SK-N-MC (cell line): ENCODE results near the gene PYCARD.
"Not testable (repeated sequence)": the region's sequence is repeated elsewhere in the genome, so short reads cannot be mapped to it uniquely, and the experiment has no call there.

Experiments
- DNase-seq: peaks from one replicate; pipeline ENCODE4 v3.0.0-alpha.2; 2011; ENCODE audit warnings: low read depth, low spot score
- H3K27ac ChIP-seq: fragments of 200-600 bp; sonication (generic); 2 replicates; pipeline ENCODE4 v1.5.1; 2016; ENCODE audit warnings: mixed run types
- H3K36me3 ChIP-seq: fragments of 200-600 bp; sonication (generic); 2 replicates; pipeline ENCODE4 v1.6.1; 2017; ENCODE audit warnings: antibody characterized with exemption, low read length, mixed read lengths; ENCODE audit not compliant: insufficient read depth
- H3K4me3 ChIP-seq: fragments of 200-600 bp; sonication (generic); 2 replicates; pipeline ENCODE4 v1.5.1; 2016
- H3K9ac ChIP-seq: fragments of 200-600 bp; sonication (generic); 2 replicates; pipeline ENCODE4 v1.8.0; 2017; ENCODE audit warnings: mixed run types, mixed read lengths; ENCODE audit not compliant: insufficient read length
- H3K9me3 ChIP-seq: fragments of 200-600 bp; sonication (generic); 2 replicates; pipeline ENCODE4 v1.6.1; 2017; ENCODE audit warnings: low read depth, mild to moderate bottlenecking, antibody characterized with exemption, low read length, moderate library complexity, mixed read lengths
- EZH2 ChIP-seq: fragments of 200-600 bp; sonication (generic); IDR thresholded peaks from one replicate; pipeline ENCODE4 v1.6.1; 2017; ENCODE audit warnings: antibody characterized with exemption
- FOXP2 ChIP-seq: optimal IDR thresholded peaks from 2 replicates; pipeline ENCODE3; 2011; ENCODE audit warnings: mild to moderate bottlenecking, moderate library complexity; ENCODE audit not compliant: insufficient read depth; ENCODE audit errors: extremely low read length, control extremely low read depth
- POLR2AphosphoS5 ChIP-seq: IDR thresholded peaks from 2 replicates; pipeline ENCODE4 v1.6.1; 2012; ENCODE audit warnings: mild to moderate bottlenecking, low read depth, low read length, borderline replicate concordance

Gene PYCARD

GRCh38 chr16:31181102-31181830 lies 21.3 kb downstream of the PYCARD start:
- no peak for DNase-seq

GRCh38 chr16:31179747-31180459 lies 22.7 kb downstream of the PYCARD start, which contains the start of gene FUS:
Gene FUS, plus strand, starts transcription at chr16:31180139. Its CDS starts 76 bp downstream, at chr16:31180215.
- Histone ChIP-seq H3K27ac (peak within 1 kb of the TSS; percentile 97), H3K9ac (peak within 1 kb of the TSS; percentile 99), H3K36me3 (peaks cover 42% of the 10 kb centered on the region), H3K9me3 (no peaks in the 10 kb centered on the region), H3K4me3 (peak within 1 kb of the TSS; percentile 90)
- TF ChIP-seq POLR2AphosphoS5 (peak; percentile 99), FOXP2 (peak; percentile 89), EZH2 (no peak)
- peak; percentile 58 for DNase-seq

More at GRCh38 chr16:31181102-31181830, 21.3 kb downstream of the PYCARD start:
- Histone ChIP-seq H3K9ac (peak overlapping the region; percentile 99), H3K36me3 (peaks cover 56% of the 10 kb centered on the region), H3K4me3 (peak overlapping the region; percentile 90), H3K27ac (peak overlapping the region; percentile 97; the same call in 1 of the 2 replicates), H3K9me3 (no peaks in the 10 kb centered on the region)
- TF ChIP-seq FOXP2 (no peak), POLR2AphosphoS5 (no peak), EZH2 (no peak)

- H3K4me3 ChIP-seq = peak overlapping the region; percentile 90
- peaks cover 36% of the 10 kb centered on the region for H3K36me3 ChIP-seq
- DNase-seq = no peak
- H3K9me3 ChIP-seq = no peaks in the 10 kb centered on the region
- no peak for TF ChIP-seq EZH2
- no peak for TF ChIP-seq FOXP2
- TF ChIP-seq POLR2AphosphoS5 = no peak
- H3K27ac ChIP-seq = peak overlapping the region; percentile 97
- H3K9ac ChIP-seq = peak overlapping the region; percentile 99
Observed at GRCh38 chr16:31179219-31179746, 23.3 kb downstream of the PYCARD start.

- no peak overlapping the region for H3K4me3 ChIP-seq
- H3K27ac ChIP-seq = no peak overlapping the region
- TF ChIP-seq POLR2AphosphoS5 = no peak
- no peak for TF ChIP-seq EZH2
- no peak for TF ChIP-seq FOXP2
- H3K36me3 ChIP-seq = peaks cover 14% of the 10 kb centered on the region
- H3K9ac ChIP-seq = no peak overlapping the region
- DNase-seq = no peak
- no peaks in the 10 kb centered on the region for H3K9me3 ChIP-seq
Observed at GRCh38 chr16:31177136-31177535, 25.4 kb downstream of the PYCARD start.

- not testable (repeated sequence) for H3K36me3 ChIP-seq, H3K4me3 ChIP-seq, DNase-seq, H3K27ac ChIP-seq, H3K9me3 ChIP-seq, H3K9ac ChIP-seq
Observed at GRCh38 chr16:31170048-31170447, 32.5 kb downstream of the PYCARD start.

- TF ChIP-seq POLR2AphosphoS5 = no peak
- no peak for TF ChIP-seq EZH2
- no peak for TF ChIP-seq FOXP2
- Histone ChIP-seq H3K9ac (no peak overlapping the region), H3K9me3 (no peaks in the 10 kb centered on the region), H3K4me3 (no peak overlapping the region), H3K36me3 (no peaks in the 10 kb centered on the region), H3K27ac (no peak overlapping the region)
- DNase-seq = no peak
Observed at GRCh38 chr16:31168848-31169247, 33.7 kb downstream of the PYCARD start.

- H3K9me3 ChIP-seq = no peaks in the 10 kb centered on the region
- no peak overlapping the region for H3K9ac ChIP-seq
- TF ChIP-seq FOXP2 = no peak
- no peak for TF ChIP-seq POLR2AphosphoS5
- no peak for TF ChIP-seq EZH2
- no peaks in the 10 kb centered on the region for H3K36me3 ChIP-seq
- H3K4me3 ChIP-seq = no peak overlapping the region
- DNase-seq = no peak
- H3K27ac ChIP-seq = no peak overlapping the region
Observed at GRCh38 chr16:31167315-31167714, 35.2 kb downstream of the PYCARD start.

GRCh38 chr16:31157136-31157535 lies 45.4 kb downstream of the PYCARD start:
- H3K4me3 ChIP-seq = no peak overlapping the region
- H3K9me3 ChIP-seq = no peaks in the 10 kb centered on the region
- no peak for TF ChIP-seq POLR2AphosphoS5
- TF ChIP-seq FOXP2 = no peak
- TF ChIP-seq EZH2 = no peak
- DNase-seq = no peak
- H3K27ac ChIP-seq = no peak overlapping the region
- H3K9ac ChIP-seq = no peak overlapping the region
- no peaks in the 10 kb centered on the region for H3K36me3 ChIP-seq
